Right ventricle myocardium inferior (tissue), 1 donor: Measurements from ENCODE around the gene CLDN25. TPM values are rescaled to one million over a fixed set of nuclear protein-coding genes. Genes with fewer than 3 reads are reported as not detected.
"Not testable (repeated sequence)": the region's sequence is repeated elsewhere in the genome, so short reads cannot be mapped to it uniquely, and the experiment has no call there.

ENCODE experiments used
- ATAC-seq: fragments of 200-7000 bp; cut with Tn5 transposase; one replicate; pipeline ENCODE4 v1.9.1; 2020; ENCODE audit warnings: mild to moderate bottlenecking, moderate library complexity
- DNase-seq: peaks from one replicate; pipeline ENCODE4 v3.0.0; 2021; ENCODE audit errors: missing footprints
- intact Hi-C: fragments of 100-400 bp; cut with DNase I; formaldehyde crosslinking; loops from one replicate; pipeline ENCODE4 v1.11.0; 2022
- long read RNA-seq: library from polyadenylated mRNA; unstranded; transcript quantifications from one replicate; pipeline ENCODE4 v2.0.0, GENCODE V29; 2021
- total RNA-seq: library from RNA; stranded (reverse); fragmentation: NEBNext Ultra II Directional; extraction: Animal tissue kit (Norgen Biotek cat#: 25700); gene quantifications from one replicate; pipeline ENCODE4 v1.2.1, GENCODE V29; 2021
- donor health status: DM: no; HTN: yes; CAD: no; lungs with severe emphysema.

The CLDN25 gene
- not detected for total RNA-seq
- long read RNA-seq = 0 reads

GRCh38 chr11:113779496-113779895 is at the start of gene CLDN25:
Gene CLDN25, plus strand, starts transcription at chr11:113779796. Its CDS starts 0 bp downstream, at chr11:113779796.
- intact Hi-C loops = no loop called here
- DNase-seq (peak; percentile 34), ATAC-seq (no peak)

- intact Hi-C loops = loop anchor here (1.0 kb wide), 2 partner anchors 199 to 426 kb away; no protein-coding TSS in a partner anchor
- peak; percentile 42 for ATAC-seq
- DNase-seq = no peak
Measured at GRCh38 chr11:113730887-113731726, 48.5 kb upstream of the CLDN25 start.

GRCh38 chr11:113732092-113732491 is 47.5 kb upstream of the CLDN25 start:
- intact Hi-C loops = no loop called here
- DNase-seq (no peak), ATAC-seq (no peak)

- no peak for ATAC-seq
- DNase-seq = no peak
- intact Hi-C loops = no loop called here
Measured at GRCh38 chr11:113736323-113736722, 43.3 kb upstream of the CLDN25 start.

- DNase-seq (no peak), ATAC-seq (no peak)
- intact Hi-C loops = no loop called here
Measured at GRCh38 chr11:113752932-113753331, 26.7 kb upstream of the CLDN25 start.

- DNase-seq = no peak
- intact Hi-C loops = no loop called here
- no peak for ATAC-seq
Measured at GRCh38 chr11:113760241-113760640, 19.4 kb upstream of the CLDN25 start.

- ATAC-seq, DNase-seq, intact Hi-C loops: not testable (repeated sequence)
Measured at GRCh38 chr11:113763040-113763439, 16.6 kb upstream of the CLDN25 start.

GRCh38 chr11:113764527-113765219 is 14.9 kb upstream of the CLDN25 start:
- ATAC-seq = no peak
- DNase-seq = no peak
- intact Hi-C loops = no loop called here

GRCh38 chr11:113771964-113772363 is 7.6 kb upstream of the CLDN25 start:
- DNase-seq (no peak), ATAC-seq (no peak)
- intact Hi-C loops = no loop called here

- intact Hi-C loops = no loop called here
- ATAC-seq (peak; percentile 41), DNase-seq (peak; percentile 69)
Measured at GRCh38 chr11:113773092-113773415, 6.5 kb upstream of the CLDN25 start.

- intact Hi-C loops = no loop called here
- DNase-seq (peak; percentile 99), ATAC-seq (peak; percentile 97)
Measured at GRCh38 chr11:113773416-113774173, 6.0 kb upstream of the CLDN25 start, which contains the start of gene ZW10. Gene ZW10, minus strand, starts transcription at chr11:113773692. Its CDS starts 26 bp downstream, at chr11:113773666.

- DNase-seq (no peak), ATAC-seq (no peak)
- intact Hi-C loops = no loop called here
Measured at GRCh38 chr11:113774174-113774503, 5.5 kb upstream of the CLDN25 start.

GRCh38 chr11:113778111-113778910 is 1.3 kb upstream of the CLDN25 start:
- peak; percentile 42 for DNase-seq
- ATAC-seq = peak; percentile 27
- intact Hi-C loops = no loop called here

- intact Hi-C loops = no loop called here
- DNase-seq (peak; percentile 56), ATAC-seq (peak; percentile 40)
Measured at GRCh38 chr11:113781682-113782081, 2.1 kb downstream of the CLDN25 start.

- DNase-seq (no peak), ATAC-seq (no peak)
- intact Hi-C loops = no loop called here
Measured at GRCh38 chr11:113782134-113782533, 2.5 kb downstream of the CLDN25 start.

GRCh38 chr11:113789016-113789415 is 9.4 kb downstream of the CLDN25 start:
- not testable (repeated sequence) for DNase-seq, ATAC-seq

GRCh38 chr11:113789675-113790320 is 10.2 kb downstream of the CLDN25 start:
- intact Hi-C loops = loop anchor here (10.0 kb wide), 1 partner anchor 485 kb away; no protein-coding TSS in a partner anchor
- ATAC-seq (no peak), DNase-seq (peak; percentile 69)

More at GRCh38 chr11:113789016-113789415, 9.4 kb downstream of the CLDN25 start:
- intact Hi-C loops = not testable (repeated sequence)
